Naive B cell (primary cell): ENCODE results near the gene ALKBH5. TPM values are rescaled to one million over a fixed set of nuclear protein-coding genes. Genes with fewer than 3 reads are reported as not detected.

Source experiments
- ATAC-seq, 2 donors: fragments of 150-1000 bp; cut with Tn5 transposase; 2 replicates each; pipeline ENCODE4 v1.10.0; 2021; ENCODE audit warnings: low read depth in 2 of 2, mild to moderate bottlenecking in 2 of 2, moderate library complexity in 2 of 2
- DNase-seq: peaks from one replicate; pipeline ENCODE4 v3.0.0; 2022
- H3K27ac Mint-ChIP-seq, 6 donors: one replicate each; pipeline ENCODE4 v1.8.0; 2020 to 2022; ENCODE audit warnings: mild to moderate bottlenecking in 6 of 6, mixed read lengths in 6 of 6, moderate library complexity in 5 of 6, inconsistent platforms in 2 of 6
- H3K27me3 Mint-ChIP-seq, 3 donors: one replicate each; pipeline ENCODE4 v1.8.0; 2021 to 2022; ENCODE audit warnings: mixed read lengths in 3 of 3, mild to moderate bottlenecking in 1 of 3
- H3K36me3 Mint-ChIP-seq, 2 donors: one replicate each; pipeline ENCODE4 v1.8.0; 2020 to 2022; ENCODE audit warnings: mixed read lengths in 2 of 2, inconsistent platforms in 1 of 2, mild to moderate bottlenecking in 1 of 2
- H3K4me1 Mint-ChIP-seq, 3 donors: one replicate each; pipeline ENCODE4 v1.8.0; 2020 to 2022; ENCODE audit warnings: mixed read lengths in 3 of 3, inconsistent platforms in 1 of 3, mild to moderate bottlenecking in 1 of 3, moderate library complexity in 1 of 3
- H3K4me3 Mint-ChIP-seq, 8 donors: one replicate each; pipeline ENCODE4 v1.8.0; 2020 to 2022; ENCODE audit warnings: mild to moderate bottlenecking in 8 of 8, mixed read lengths in 8 of 8, moderate library complexity in 8 of 8, inconsistent platforms in 2 of 8
- H3K9me3 Mint-ChIP-seq, 7 donors: one replicate each; pipeline ENCODE4 v1.8.0; 2020 to 2022; ENCODE audit warnings: mixed read lengths in 7 of 7, mild to moderate bottlenecking in 5 of 7, inconsistent platforms in 2 of 7, moderate library complexity in 1 of 7
- polyA plus RNA-seq, 6 donors: library from polyadenylated mRNA; unstranded; fragments of 300-500 nt; fragmentation: Illumina TruSeq; gene quantifications; one replicate each; pipeline ENCODE4 v1.2.3, GENCODE V29; 2021; ENCODE audit warnings: low read depth in 6 of 6

Gene ALKBH5
- polyA plus RNA-seq, 6 donors from 2014 or later = 124 to 169 (median 146) TPM

- Mint-ChIP-seq H3K27me3 (peaks cover 0 to 8% (median 0%) of the 10 kb centered on the region in 3 donors), H3K9me3 (no peaks in the 10 kb centered on the region), H3K4me3 (no peak overlapping the region), H3K4me1 (peaks cover 9 to 15% (median 10%) of the 10 kb centered on the region in 3 donors), H3K27ac (peak overlapping the region in 1 of 6 donors; percentile 65), H3K36me3 (no peaks in the 10 kb centered on the region)
- DNase-seq (no peak), ATAC-seq (no peak)
Observed at GRCh38 chr17:18161207-18162145, 22.2 kb upstream of the ALKBH5 start.

DNA sequence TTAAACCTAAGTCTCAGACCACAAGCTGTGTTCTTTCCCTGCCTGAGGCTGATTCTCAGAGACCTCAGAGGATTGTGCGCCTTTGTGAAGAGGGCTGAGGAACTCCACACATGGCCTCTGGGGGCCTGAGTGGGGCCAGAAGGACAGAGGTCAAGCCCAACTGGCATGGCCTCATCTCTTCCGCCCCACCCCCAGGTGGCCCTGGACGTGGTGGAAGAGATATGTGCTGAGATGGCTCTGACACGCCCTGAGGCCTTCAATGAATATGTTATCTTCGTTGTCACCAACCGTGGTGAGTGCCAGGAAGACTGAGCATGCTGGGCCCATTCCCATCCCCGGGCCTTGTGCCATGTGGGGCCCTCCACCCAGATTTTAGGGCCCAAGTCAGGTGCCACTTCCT, 20.1 kb upstream of the ALKBH5 start:
- Mint-ChIP-seq H3K4me1 (peaks cover 4 to 5% (median 4%) of the 10 kb centered on the region in 3 donors), H3K27ac (no peak overlapping the region), H3K4me3 (no peak overlapping the region), H3K27me3 (peaks cover 0 to 8% (median 0%) of the 10 kb centered on the region in 3 donors), H3K36me3 (no peaks in the 10 kb centered on the region), H3K9me3 (no peaks in the 10 kb centered on the region)
- ATAC-seq = no peak
- DNase-seq = no peak

DNA sequence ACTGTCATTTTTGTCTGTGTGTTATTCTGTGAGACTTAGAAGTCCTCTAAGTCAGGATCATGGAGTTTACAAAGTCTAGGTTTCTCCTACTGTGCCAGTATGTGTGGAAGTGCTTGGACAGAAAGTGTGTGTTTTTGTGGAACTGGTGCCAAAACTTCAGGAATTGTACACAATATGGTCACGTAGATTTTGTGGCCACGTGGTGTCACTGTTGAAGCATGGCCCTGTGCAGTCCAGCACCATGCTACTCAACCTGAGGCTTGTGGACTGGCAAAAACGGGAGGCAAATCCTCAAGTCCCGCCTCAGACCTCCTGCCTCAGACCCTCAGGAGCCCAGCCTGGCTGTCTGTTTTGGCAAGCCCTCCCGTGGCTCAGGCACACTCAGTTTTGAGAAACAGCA, 16.7 kb upstream of the ALKBH5 start:
- Mint-ChIP-seq H3K36me3 (no peaks in the 10 kb centered on the region), H3K27ac (no peak overlapping the region), H3K4me3 (no peak overlapping the region), H3K27me3 (no peaks in the 10 kb centered on the region), H3K9me3 (no peaks in the 10 kb centered on the region), H3K4me1 (no peaks in the 10 kb centered on the region)
- ATAC-seq (no peak), DNase-seq (no peak)

DNA sequence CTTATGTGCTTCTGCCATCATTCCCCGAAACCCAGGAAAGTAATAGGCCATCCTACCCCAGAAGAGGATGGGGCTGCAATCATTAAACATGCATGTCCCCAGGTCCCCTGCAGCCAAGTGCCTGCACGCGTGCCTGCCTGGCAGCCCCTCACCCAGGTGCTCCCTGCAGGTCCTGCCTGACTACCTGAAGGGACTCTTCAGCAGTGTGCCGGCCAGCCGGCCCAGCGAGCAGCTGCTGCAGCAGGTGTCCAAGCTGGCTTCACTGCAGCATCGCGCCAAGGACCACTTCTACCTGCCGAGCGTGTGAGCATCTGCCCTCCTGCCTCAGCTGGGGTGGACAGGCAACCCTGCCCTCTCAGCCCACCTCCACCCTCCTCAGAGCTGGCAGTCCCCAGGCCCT, 16.2 kb upstream of the ALKBH5 start:
- Mint-ChIP-seq H3K27ac (no peak overlapping the region), H3K4me3 (no peak overlapping the region), H3K9me3 (no peaks in the 10 kb centered on the region), H3K36me3 (no peaks in the 10 kb centered on the region), H3K27me3 (no peaks in the 10 kb centered on the region), H3K4me1 (no peaks in the 10 kb centered on the region)
- ATAC-seq (no peak), DNase-seq (no peak)

DNA sequence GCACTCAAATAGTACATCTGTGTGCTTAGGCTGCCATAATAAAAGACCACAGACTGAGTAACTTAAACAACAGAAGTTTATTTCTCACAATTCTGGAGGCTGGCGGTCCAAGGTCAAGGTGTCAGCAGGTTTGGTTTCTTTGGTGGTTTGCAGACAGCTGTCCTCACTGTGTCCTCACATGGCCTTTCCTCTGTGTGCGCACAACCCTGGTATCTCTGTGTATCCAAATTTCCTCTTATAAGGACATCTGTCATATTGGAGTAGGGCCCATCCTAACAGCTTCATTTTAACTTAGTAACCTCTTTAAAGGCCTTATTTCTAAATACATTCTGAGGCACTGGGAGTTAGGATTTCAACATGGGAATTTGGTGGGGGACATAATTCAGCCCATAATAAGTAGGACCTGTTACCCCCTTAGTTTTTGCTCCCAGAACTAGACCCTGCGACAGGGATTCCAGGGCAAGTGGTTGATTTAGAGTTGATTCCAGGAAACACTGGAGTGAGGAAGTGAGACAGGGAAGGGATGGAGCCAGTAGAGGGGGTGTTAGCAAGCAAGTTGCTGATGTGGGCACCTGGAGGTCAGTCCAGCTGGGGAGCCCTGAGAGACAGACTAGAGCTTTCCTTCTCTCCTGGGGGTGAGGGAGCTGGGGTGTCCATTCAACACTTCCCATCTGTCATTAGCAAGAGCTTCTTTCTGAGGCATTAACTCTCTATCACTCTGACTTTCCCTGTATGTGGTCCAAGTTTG, 10.9 kb upstream of the ALKBH5 start:
- Mint-ChIP-seq H3K9me3 (peaks cover 0 to 3% (median 0%) of the 10 kb centered on the region in 7 donors), H3K36me3 (no peaks in the 10 kb centered on the region)

DNA sequence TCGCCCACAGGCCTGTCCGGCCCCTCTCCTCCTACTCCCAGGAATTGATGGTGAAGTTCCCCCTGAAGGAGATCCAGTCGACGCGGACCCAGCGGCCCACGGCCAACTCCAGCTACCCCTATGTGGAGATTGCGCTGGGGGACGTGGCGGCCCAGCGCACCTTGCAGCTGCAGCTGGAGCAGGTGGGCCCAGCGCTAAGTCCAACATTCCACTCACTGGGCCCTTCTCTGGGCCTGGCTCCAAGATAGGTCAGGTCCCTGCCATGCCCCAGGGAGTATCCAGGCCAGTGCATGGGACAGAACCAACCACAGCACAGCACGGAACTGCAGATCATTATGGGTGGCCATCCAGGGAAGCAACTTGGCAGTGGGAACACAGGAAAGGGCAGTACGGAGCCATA, 9.9 kb upstream of the ALKBH5 start:
- peaks cover 0 to 16% (median 11%) of the 10 kb centered on the region in 3 donors for H3K4me1 Mint-ChIP-seq
- H3K4me3 Mint-ChIP-seq = no peak overlapping the region
- no peaks in the 10 kb centered on the region for H3K27me3 Mint-ChIP-seq
- no peaks in the 10 kb centered on the region for H3K36me3 Mint-ChIP-seq
- ATAC-seq (no peak), DNase-seq (no peak)
- H3K27ac Mint-ChIP-seq = peak overlapping the region in 1 of 6 donors; percentile 29
- peaks cover 0 to 3% (median 0%) of the 10 kb centered on the region in 7 donors for H3K9me3 Mint-ChIP-seq

More for the DNA sequence above, 10.9 kb upstream of the ALKBH5 start:
- Mint-ChIP-seq H3K27ac (peak overlapping the region in 2 of 6 donors; percentile 62 to 71), H3K4me3 (no peak overlapping the region), H3K4me1 (peaks cover 0 to 16% (median 11%) of the 10 kb centered on the region in 3 donors), H3K27me3 (no peaks in the 10 kb centered on the region)
- ATAC-seq (no peak), DNase-seq (no peak)

GRCh38 chr17:18176176-18176575, 7.5 kb upstream of the ALKBH5 start:
- ATAC-seq = peak; percentile 89 to 95

DNA sequence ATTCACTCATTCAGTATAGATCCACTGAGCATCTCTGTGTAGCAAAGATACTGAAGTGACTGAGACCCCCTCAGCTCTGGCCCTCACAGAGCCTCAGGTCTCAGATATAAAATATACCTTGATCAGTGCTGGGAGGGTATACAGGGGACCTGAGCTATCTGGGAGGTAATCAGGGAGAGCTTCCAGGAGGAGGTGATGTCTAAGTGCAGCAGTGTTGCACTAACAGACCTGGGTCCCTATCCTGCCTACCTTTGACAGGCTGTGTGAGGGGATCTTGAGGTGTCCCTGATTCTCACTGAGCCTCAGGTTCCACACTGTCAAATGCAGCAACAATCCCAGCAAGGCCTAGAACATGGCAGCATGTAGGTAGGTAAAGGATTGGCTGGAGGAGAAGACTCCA, 6.5 kb upstream of the ALKBH5 start:
- H3K36me3 Mint-ChIP-seq = no peaks in the 10 kb centered on the region
- H3K4me1 Mint-ChIP-seq = peaks cover 5 to 21% (median 14%) of the 10 kb centered on the region in 3 donors
- ATAC-seq (no peak), DNase-seq (no peak)
- peaks cover 0 to 3% (median 0%) of the 10 kb centered on the region in 7 donors for H3K9me3 Mint-ChIP-seq
- no peaks in the 10 kb centered on the region for H3K27me3 Mint-ChIP-seq
- H3K4me3 Mint-ChIP-seq = no peak overlapping the region
- peak overlapping the region in 1 of 6 donors; percentile 35 for H3K27ac Mint-ChIP-seq

More at GRCh38 chr17:18176176-18176575, 7.5 kb upstream of the ALKBH5 start:
- DNase-seq = peak; percentile 29
- Mint-ChIP-seq H3K27me3 (no peaks in the 10 kb centered on the region), H3K36me3 (no peaks in the 10 kb centered on the region), H3K9me3 (peaks cover 0 to 3% (median 0%) of the 10 kb centered on the region in 7 donors), H3K4me3 (peak overlapping the region in 2 of 8 donors; percentile 57 to 83), H3K4me1 (peaks cover 0 to 16% (median 11%) of the 10 kb centered on the region in 3 donors), H3K27ac (peak overlapping the region in 4 of 6 donors; percentile 10 to 92 (median 70))

DNA sequence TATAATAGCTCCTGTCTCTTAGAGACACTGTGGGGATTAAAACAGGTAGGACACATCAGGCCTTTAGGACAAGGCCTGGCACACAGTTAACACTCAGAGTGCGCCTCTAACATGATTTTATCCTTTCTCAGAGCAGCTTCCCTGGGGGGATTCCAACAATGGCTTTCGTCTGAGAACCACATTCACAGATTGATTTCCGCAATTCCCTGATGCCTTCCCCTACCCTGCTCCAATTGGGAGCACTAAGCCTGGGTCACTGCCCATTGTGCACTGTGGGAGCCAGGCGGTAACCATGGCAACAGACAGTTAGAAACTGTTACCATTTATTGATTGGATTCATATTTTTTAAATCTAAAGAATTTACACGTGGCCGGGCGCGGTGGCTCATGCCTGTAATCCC, 5.9 kb upstream of the ALKBH5 start:
- Mint-ChIP-seq H3K9me3 (peaks cover 0 to 3% (median 0%) of the 10 kb centered on the region in 7 donors), H3K4me3 (no peak overlapping the region), H3K27ac (peak overlapping the region in 1 of 6 donors; percentile 65), H3K27me3 (no peaks in the 10 kb centered on the region), H3K4me1 (peaks cover 7 to 27% (median 18%) of the 10 kb centered on the region in 3 donors), H3K36me3 (no peaks in the 10 kb centered on the region)
- no peak for ATAC-seq
- DNase-seq = no peak

GRCh38 chr17:18179196-18179595, 4.4 kb upstream of the ALKBH5 start:
- DNase-seq = no peak
- ATAC-seq = no peak
- Mint-ChIP-seq H3K4me3 (peak overlapping the region in 1 of 8 donors; percentile 37), H3K27ac (no peak overlapping the region), H3K9me3 (peaks cover 0 to 3% (median 0%) of the 10 kb centered on the region in 7 donors), H3K36me3 (no peaks in the 10 kb centered on the region), H3K4me1 (peaks cover 7 to 28% (median 21%) of the 10 kb centered on the region in 3 donors), H3K27me3 (no peaks in the 10 kb centered on the region)

DNA sequence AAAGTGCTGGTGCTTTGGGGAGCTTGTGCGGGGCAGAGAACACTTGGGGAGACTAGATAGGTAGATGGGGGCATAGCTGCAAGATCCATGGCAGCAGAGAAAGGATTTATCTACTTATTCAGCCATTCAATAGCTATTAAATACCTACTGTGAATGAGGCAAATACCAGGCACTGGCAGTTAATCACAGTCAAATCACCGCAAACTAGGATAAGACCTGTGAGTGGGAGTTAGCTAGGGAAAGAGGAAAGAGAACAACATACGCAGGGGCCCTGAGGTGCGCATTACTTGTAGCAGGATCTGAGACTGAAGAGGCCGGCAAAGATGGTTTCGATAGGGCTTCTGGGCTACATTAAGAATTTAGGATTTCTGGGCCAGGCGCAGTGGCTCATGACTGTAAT, 3.8 kb upstream of the ALKBH5 start:
- peak overlapping the region in 1 of 6 donors; percentile 25 for H3K27ac Mint-ChIP-seq
- peaks cover 0 to 3% (median 0%) of the 10 kb centered on the region in 7 donors for H3K9me3 Mint-ChIP-seq
- peak overlapping the region in 3 of 8 donors; percentile 4 to 37 (median 37) for H3K4me3 Mint-ChIP-seq

GRCh38 chr17:18181358-18181757, 2.3 kb upstream of the ALKBH5 start:
- peak overlapping the region in 2 of 6 donors; percentile 51 to 100 for H3K27ac Mint-ChIP-seq
- no peak for DNase-seq
- no peaks in the 10 kb centered on the region for H3K36me3 Mint-ChIP-seq
- no peak for ATAC-seq
- peaks cover 22 to 39% (median 23%) of the 10 kb centered on the region in 3 donors for H3K4me1 Mint-ChIP-seq
- H3K4me3 Mint-ChIP-seq = peak overlapping the region in 6 of 8 donors; percentile 50 to 98 (median 92)
- H3K27me3 Mint-ChIP-seq = no peaks in the 10 kb centered on the region
- no peaks in the 10 kb centered on the region for H3K9me3 Mint-ChIP-seq

More for the DNA sequence above, 3.8 kb upstream of the ALKBH5 start:
- no peaks in the 10 kb centered on the region for H3K27me3 Mint-ChIP-seq
- no peaks in the 10 kb centered on the region for H3K36me3 Mint-ChIP-seq
- DNase-seq (no peak), ATAC-seq (no peak)
- peaks cover 9 to 33% (median 22%) of the 10 kb centered on the region in 3 donors for H3K4me1 Mint-ChIP-seq
